HCT116 (cell line): Measurements from ENCODE around the gene DLG5. TPM values are rescaled to one million over a fixed set of nuclear protein-coding genes. Genes with fewer than 3 reads are reported as not detected.

Experiments
- ATAC-seq: fragments of 200-7000 bp; cut with Tn5 transposase; 2 replicates; pipeline ENCODE4 v1.9.1; 2020; ENCODE audit warnings: mild to moderate bottlenecking, moderate library complexity
- BruUV-seq: library from RNA; stranded (reverse); fragments of 400-500 nt; replicated peaks from 2 replicates; lab custom pipeline; 2021; lab: Mats Ljungman, UMichigan
- CTCF ChIA-PET: fragments of 300-600 bp; sonication (Branson Sonifier 250); formaldehyde crosslinking; loops from one replicate; lab custom pipeline; 2021; ENCODE audit warnings: antibody characterized with exemption; lab: Charles Lee
- POLR2A ChIA-PET: fragments of 300-600, 350-600 bp; sonication (Branson Sonifier 250); formaldehyde crosslinking; loops from one replicate; lab custom pipeline; 2021; ENCODE audit warnings: antibody characterized with exemption; lab: Charles Lee
- RAD21 ChIA-PET, 2 experiments: fragments of 300-600 bp; sonication (Branson Sonifier 250); formaldehyde crosslinking; loops; one replicate each; lab custom pipeline; 2023; ENCODE audit warnings: low total read pairs in 2 of 2; ENCODE audit not compliant: uncharacterized antibody in 2 of 2, unreplicated experiment in 2 of 2, low non-redundant PET in 1 of 2; lab: Charles Lee
- DNase-seq: peaks from one replicate; pipeline ENCODE4 v3.0.0-alpha.2; 2010; ENCODE audit warnings: low read depth, low spot score
- H2AFZ ChIP-seq: fragments of 200-600 bp; shearing (Covaris generic), sonication (generic); 2 replicates; pipeline ENCODE4 v1.6.1; 2017; ENCODE audit warnings: low read depth, mixed run types, mixed read lengths, antibody characterized with exemption, low read length; ENCODE audit not compliant: poor library complexity, severe bottlenecking
- H3K27ac ChIP-seq: 2 replicates; pipeline ENCODE4 v1.5.1; 2012; ENCODE audit warnings: low read depth, low read length
- H3K27me3 ChIP-seq: fragments of 200-600 bp; sonication (generic); 2 replicates; pipeline ENCODE4 v1.6.1; 2016; ENCODE audit warnings: mixed run types, low read length, mixed read lengths; ENCODE audit not compliant: insufficient read depth
- H3K36me3 ChIP-seq, 2 experiments: fragments of 200-500 bp in 1 of 2; fragments of 200-600 bp in 1 of 2; sonication (Bioruptor generic) in 1 of 2; sonication (generic) in 1 of 2; 2 replicates each; pipeline versions ENCODE4 v1.5.1 to v1.6.1; 2014 to 2016; ENCODE audit warnings: low read length in 2 of 2, inconsistent platforms in 1 of 2, mixed read lengths in 1 of 2, mixed run types in 1 of 2; ENCODE audit not compliant: insufficient read depth in 2 of 2, control insufficient read depth in 1 of 2
- H3K4me1 ChIP-seq, 2 experiments: fragments of 200-600 bp in 1 of 2; sonication (generic) in 1 of 2; 2 replicates each; pipeline versions ENCODE4 v1.5.1 to v1.6.1; 2012 to 2017; ENCODE audit warnings: low read length in 2 of 2, inconsistent platforms in 1 of 2, mild to moderate bottlenecking in 1 of 2, mixed read lengths in 1 of 2, mixed run types in 1 of 2, moderate library complexity in 1 of 2; ENCODE audit not compliant: insufficient read depth in 2 of 2, control insufficient read depth in 1 of 2
- H3K4me2 ChIP-seq: fragments of 200-600 bp; sonication (generic); 2 replicates; pipeline ENCODE4 v1.6.1; 2017; ENCODE audit warnings: mixed run types, low read length, mixed read lengths
- H3K4me3 ChIP-seq, 2 experiments: fragments of 200-600 bp in 1 of 2; sonication (generic) in 1 of 2; replicated peaks in 1 of 2; 2 replicates each; pipeline ENCODE4 v1.5.1; 2011 to 2016; ENCODE audit warnings: low read length in 2 of 2, control low read depth in 1 of 2, low read depth in 1 of 2, mild to moderate bottlenecking in 1 of 2, mixed read lengths in 1 of 2, mixed run types in 1 of 2
- H3K79me2 ChIP-seq: fragments of 200-600 bp; sonication (generic); 2 replicates; pipeline ENCODE4 v1.6.1; 2017; ENCODE audit warnings: mild to moderate bottlenecking, mixed run types, low read length, moderate library complexity, mixed read lengths; ENCODE audit not compliant: insufficient read depth
- H3K9ac ChIP-seq: fragments of 200-600 bp; sonication (generic); 2 replicates; pipeline ENCODE4 v1.6.1; 2016; ENCODE audit warnings: low read length, mixed read lengths
- H3K9me2 ChIP-seq: fragments of 200-600 bp; sonication (generic), shearing (Covaris generic); 2 replicates; pipeline ENCODE4 v1.6.1; 2017; ENCODE audit warnings: mixed run types, mild to moderate bottlenecking, moderate library complexity; ENCODE audit not compliant: insufficient read depth
- H3K9me3 ChIP-seq, 2 experiments: fragments of 200-500 bp in 1 of 2; fragments of 200-600 bp in 1 of 2; sonication (Bioruptor generic) in 1 of 2; sonication (generic) in 1 of 2; 2 replicates each; pipeline ENCODE4 v1.6.1; 2014 to 2017; ENCODE audit warnings: low read length in 2 of 2, mixed read lengths in 2 of 2, inconsistent platforms in 1 of 2, low read depth in 1 of 2, mild to moderate bottlenecking in 1 of 2, mixed run types in 1 of 2, moderate library complexity in 1 of 2; ENCODE audit not compliant: control insufficient read depth in 1 of 2, insufficient read depth in 1 of 2
- H4K20me1 ChIP-seq: fragments of 200-600 bp; sonication (generic), shearing (Covaris generic); 2 replicates; pipeline ENCODE4 v1.6.1; 2017; ENCODE audit warnings: mixed run types, mild to moderate bottlenecking, moderate library complexity; ENCODE audit not compliant: insufficient read depth
- CBX3 ChIP-seq: IDR thresholded peaks from 2 replicates; pipeline ENCODE4 v1.6.1; 2012; ENCODE audit warnings: low read depth
- CEBPB ChIP-seq: IDR thresholded peaks from 2 replicates; pipeline ENCODE4 v1.6.1; 2012; ENCODE audit warnings: low read depth
- EGR1 ChIP-seq: IDR thresholded peaks from 2 replicates; pipeline ENCODE4 v1.6.1; 2012; ENCODE audit warnings: low read depth
- EZH2phosphoT487 ChIP-seq: fragments of 200-600 bp; IDR thresholded peaks from 2 replicates; pipeline ENCODE4 v1.6.1; 2018; ENCODE audit warnings: antibody characterized with exemption, borderline replicate concordance
- FOSL1 ChIP-seq: IDR thresholded peaks from 2 replicates; pipeline ENCODE4 v1.6.1; 2012; ENCODE audit warnings: low read depth
- JUND ChIP-seq: IDR thresholded peaks from 2 replicates; pipeline ENCODE4 v1.6.1; 2012
- POLR2AphosphoS5 ChIP-seq: IDR thresholded peaks from 2 replicates; pipeline ENCODE4 v1.6.1; 2011; ENCODE audit warnings: mild to moderate bottlenecking, low read depth, low read length, moderate library complexity
- RAD21 ChIP-seq: IDR thresholded peaks from 2 replicates; pipeline ENCODE4 v1.6.1; 2012; ENCODE audit warnings: low read depth, mild to moderate bottlenecking
- SP1 ChIP-seq: IDR thresholded peaks from 2 replicates; pipeline ENCODE4 v1.6.1; 2012; ENCODE audit warnings: low read depth
- SRF ChIP-seq: IDR thresholded peaks from 2 replicates; pipeline ENCODE4 v1.6.1; 2012; ENCODE audit warnings: low read depth
- ZFX ChIP-seq: fragments of 450-650 bp; IDR thresholded peaks from 2 replicates; pipeline ENCODE4 v1.6.1; 2017
- intact Hi-C: fragments of 100-400 bp; cut with micrococcal nuclease; formaldehyde crosslinking; loops from 2 replicates; pipeline ENCODE4 v1.10.0; 2022
- total RNA-seq: library from RNA; stranded (reverse); gene quantifications from one replicate; pipeline ENCODE4 v1.2.1, GENCODE V29; 2021; ENCODE audit not compliant: unreplicated experiment
- TF ChIP-seq, protein P1 (sequence below): IDR thresholded peaks from 2 replicates; pipeline ENCODE4 v1.6.1; 2012
- TF ChIP-seq, protein P2 (sequence below): IDR thresholded peaks from 2 replicates; pipeline ENCODE4 v1.6.1; 2012
- TF ChIP-seq, protein P3 (sequence below), 3 experiments: fragments of 200-600 bp in 1 of 3; sonication (generic) in 1 of 3; IDR thresholded peaks in 2 of 3; conservative IDR thresholded peaks in 1 of 3; 2 replicates each; pipeline ENCODE4 v1.5.1; 2012 to 2017; ENCODE audit warnings: low read depth in 2 of 3, low read length in 2 of 3, antibody characterized with exemption in 1 of 3, borderline replicate concordance in 1 of 3, control low read depth in 1 of 3, mild to moderate bottlenecking in 1 of 3, mixed read lengths in 1 of 3, mixed run types in 1 of 3, moderate library complexity in 1 of 3; ENCODE audit not compliant: insufficient read depth in 1 of 3
- TF ChIP-seq, protein P4 (sequence below): IDR thresholded peaks from 2 replicates; pipeline ENCODE4 v1.6.1; 2011; ENCODE audit warnings: mild to moderate bottlenecking, low read length, moderate library complexity; ENCODE audit not compliant: insufficient replicate concordance; ENCODE audit errors: extremely low read depth

Gene DLG5
- total RNA-seq, 1 experiment from 2014 or later, result 44.8 TPM

DNA sequence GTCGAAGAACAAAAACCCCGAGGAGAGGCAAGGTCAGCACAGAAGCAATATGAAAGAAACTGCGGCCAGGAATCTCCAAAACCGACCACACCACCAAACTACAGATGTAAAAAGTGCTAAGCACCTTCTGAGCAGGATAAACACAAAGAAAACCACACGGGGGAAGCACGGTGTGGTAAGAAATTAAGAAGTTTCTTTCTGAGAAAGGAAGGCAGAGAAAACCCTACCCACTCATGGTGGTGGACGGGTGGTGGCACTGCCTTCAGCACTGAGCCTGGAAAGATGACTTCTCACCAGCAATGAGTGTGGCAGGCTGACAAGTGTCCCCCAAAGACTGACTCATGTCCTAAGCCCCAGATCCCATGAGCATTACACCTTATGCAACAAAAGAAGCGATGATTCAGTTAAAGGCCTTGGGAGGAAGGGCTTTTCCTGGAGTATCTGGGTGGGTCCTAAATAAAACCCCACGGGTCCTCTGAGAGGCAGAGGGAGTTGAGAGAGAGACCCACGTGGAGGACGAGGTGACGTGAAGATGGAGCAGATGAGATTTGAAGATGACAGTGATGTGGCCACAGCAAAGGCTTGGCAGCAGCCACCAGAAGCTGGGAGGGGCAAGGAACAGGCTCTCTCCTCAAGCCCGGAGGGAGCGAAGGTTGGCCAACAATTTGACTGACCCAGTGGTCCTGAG lies 124.9 kb downstream of the DLG5 start:
- H3K9me2 ChIP-seq, result no peaks in the 10 kb centered on the region
- intact Hi-C loops, result no loop called here
- no peaks in the 10 kb centered on the region for H3K9me3 ChIP-seq
- H3K4me2 ChIP-seq, result no peak overlapping the region
- H4K20me1 ChIP-seq, result no peaks in the 10 kb centered on the region
- H3K4me1 ChIP-seq, result no peaks in the 10 kb centered on the region
- no peaks in the 10 kb centered on the region for H3K79me2 ChIP-seq
- DNase-seq (no peak), ATAC-seq (no peak)
- no TSS peak for BruUV-seq
- ChIA-PET POLR2A (no interaction called here), RAD21 (no interaction called here), CTCF (no interaction called here)
- H3K36me3 ChIP-seq, result peaks cover 2 to 12% of the 10 kb centered on the region in 2 experiments
- TF ChIP-seq, protein P1, sequence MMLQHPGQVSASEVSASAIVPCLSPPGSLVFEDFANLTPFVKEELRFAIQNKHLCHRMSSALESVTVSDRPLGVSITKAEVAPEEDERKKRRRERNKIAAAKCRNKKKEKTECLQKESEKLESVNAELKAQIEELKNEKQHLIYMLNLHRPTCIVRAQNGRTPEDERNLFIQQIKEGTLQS, result no peak
- TF ChIP-seq EZH2phosphoT487 (no peak), RAD21 (no peak), FOSL1 (no peak), SP1 (no peak), ZFX (no peak), CBX3 (no peak), JUND (no peak), EGR1 (no peak), SRF (no peak), POLR2AphosphoS5 (no peak), CEBPB (no peak)
- TF ChIP-seq, protein P2, sequence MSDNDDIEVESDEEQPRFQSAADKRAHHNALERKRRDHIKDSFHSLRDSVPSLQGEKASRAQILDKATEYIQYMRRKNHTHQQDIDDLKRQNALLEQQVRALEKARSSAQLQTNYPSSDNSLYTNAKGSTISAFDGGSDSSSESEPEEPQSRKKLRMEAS, result no peak
- TF ChIP-seq, protein P3, sequence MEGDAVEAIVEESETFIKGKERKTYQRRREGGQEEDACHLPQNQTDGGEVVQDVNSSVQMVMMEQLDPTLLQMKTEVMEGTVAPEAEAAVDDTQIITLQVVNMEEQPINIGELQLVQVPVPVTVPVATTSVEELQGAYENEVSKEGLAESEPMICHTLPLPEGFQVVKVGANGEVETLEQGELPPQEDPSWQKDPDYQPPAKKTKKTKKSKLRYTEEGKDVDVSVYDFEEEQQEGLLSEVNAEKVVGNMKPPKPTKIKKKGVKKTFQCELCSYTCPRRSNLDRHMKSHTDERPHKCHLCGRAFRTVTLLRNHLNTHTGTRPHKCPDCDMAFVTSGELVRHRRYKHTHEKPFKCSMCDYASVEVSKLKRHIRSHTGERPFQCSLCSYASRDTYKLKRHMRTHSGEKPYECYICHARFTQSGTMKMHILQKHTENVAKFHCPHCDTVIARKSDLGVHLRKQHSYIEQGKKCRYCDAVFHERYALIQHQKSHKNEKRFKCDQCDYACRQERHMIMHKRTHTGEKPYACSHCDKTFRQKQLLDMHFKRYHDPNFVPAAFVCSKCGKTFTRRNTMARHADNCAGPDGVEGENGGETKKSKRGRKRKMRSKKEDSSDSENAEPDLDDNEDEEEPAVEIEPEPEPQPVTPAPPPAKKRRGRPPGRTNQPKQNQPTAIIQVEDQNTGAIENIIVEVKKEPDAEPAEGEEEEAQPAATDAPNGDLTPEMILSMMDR (IDR thresholded peaks at IDR 0.05 in 2 of 3, conservative IDR thresholded peaks at IDR 0.05 in 1 of 3; ENCODE audit: borderline replicate concordance in 1 of 3, insufficient read depth in 1 of 3, low read depth in 2 of 3, low read length in 2 of 3), result no peak
- TF ChIP-seq, protein P4, sequence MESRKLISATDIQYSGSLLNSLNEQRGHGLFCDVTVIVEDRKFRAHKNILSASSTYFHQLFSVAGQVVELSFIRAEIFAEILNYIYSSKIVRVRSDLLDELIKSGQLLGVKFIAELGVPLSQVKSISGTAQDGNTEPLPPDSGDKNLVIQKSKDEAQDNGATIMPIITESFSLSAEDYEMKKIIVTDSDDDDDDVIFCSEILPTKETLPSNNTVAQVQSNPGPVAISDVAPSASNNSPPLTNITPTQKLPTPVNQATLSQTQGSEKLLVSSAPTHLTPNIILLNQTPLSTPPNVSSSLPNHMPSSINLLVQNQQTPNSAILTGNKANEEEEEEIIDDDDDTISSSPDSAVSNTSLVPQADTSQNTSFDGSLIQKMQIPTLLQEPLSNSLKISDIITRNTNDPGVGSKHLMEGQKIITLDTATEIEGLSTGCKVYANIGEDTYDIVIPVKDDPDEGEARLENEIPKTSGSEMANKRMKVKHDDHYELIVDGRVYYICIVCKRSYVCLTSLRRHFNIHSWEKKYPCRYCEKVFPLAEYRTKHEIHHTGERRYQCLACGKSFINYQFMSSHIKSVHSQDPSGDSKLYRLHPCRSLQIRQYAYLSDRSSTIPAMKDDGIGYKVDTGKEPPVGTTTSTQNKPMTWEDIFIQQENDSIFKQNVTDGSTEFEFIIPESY, result no peak
- H2AFZ ChIP-seq, result no peak overlapping the region
- H3K27me3 ChIP-seq, result no peaks in the 10 kb centered on the region
- no peak overlapping the region for H3K9ac ChIP-seq
- no peak overlapping the region for H3K4me3 ChIP-seq
- H3K27ac ChIP-seq, result no peak overlapping the region
